Gastrocnemius medialis (tissue), 4 donors: ENCODE measurements around the gene RPGR. TPM values are rescaled to one million over a fixed set of nuclear protein-coding genes. Genes with fewer than 3 reads are reported as not detected.
A peak's percentile ranks its signal among the peaks of the same experiment; 100 is the strongest.

ENCODE experiments used
- ATAC-seq, 2 donors: fragments of 150-250 bp; one replicate each; pipeline ENCODE4 v1.9.1; 2016
- DNase-seq, 2 donors: peaks; one replicate each; pipeline ENCODE4 v3.0.0-alpha.2; 2019
- H3K27ac ChIP-seq, 4 donors: fragments of 200-600 bp; sonication (generic); 1 replicate in 1 of 4; 2 replicates in 3 of 4; pipeline ENCODE4 v1.5.1; 2016 to 2018; ENCODE audit warnings: mild to moderate bottlenecking in 2 of 4, moderate library complexity in 1 of 4
- H3K27me3 ChIP-seq, 3 donors: fragments of 200-600 bp; sonication (generic) in 2 of 3; 1 replicate in 1 of 3; 2 replicates in 2 of 3; pipeline versions ENCODE4 v1.5.1 to v1.6.0; 2016 to 2019; ENCODE audit warnings: mild to moderate bottlenecking in 1 of 3, moderate library complexity in 1 of 3
- H3K36me3 ChIP-seq, 2 donors: fragments of 200-600 bp; sonication (generic) in 1 of 2; one replicate each; pipeline ENCODE4 v1.5.1; 2017 to 2018
- H3K4me1 ChIP-seq, 2 donors: fragments of 200-600 bp; sonication (generic) in 1 of 2; one replicate each; pipeline ENCODE4 v1.5.1; 2016 to 2017; ENCODE audit warnings: mild to moderate bottlenecking in 2 of 2
- H3K4me3 ChIP-seq, 4 donors: fragments of 200-600 bp; sonication (generic) in 3 of 4; 1 replicate in 1 of 4; 2 replicates in 3 of 4; pipeline ENCODE4 v1.5.1; 2016 to 2019; ENCODE audit warnings: mild to moderate bottlenecking in 2 of 4
- H3K9me3 ChIP-seq, 3 donors: fragments of 200-600 bp; sonication (generic) in 2 of 3; 1 replicate in 1 of 3; 2 replicates in 2 of 3; pipeline ENCODE4 v1.5.1; 2016 to 2019
- CTCF ChIP-seq, 5 experiments: fragments of 450-650 bp in 3 of 5; fragments of 200-600 bp in 2 of 5; sonication (generic) in 2 of 5; IDR thresholded peaks in 4 of 5; conservative IDR thresholded peaks in 1 of 5; 1 replicate in 4 of 5; 2 replicates in 1 of 5; pipeline ENCODE4 v1.5.1; 2016 to 2019; ENCODE audit warnings: antibody characterized with exemption in 5 of 5, mild to moderate bottlenecking in 3 of 5, moderate library complexity in 3 of 5
- POLR2A ChIP-seq, 2 donors: fragments of 450-650 bp; IDR thresholded peaks; one replicate each; pipeline ENCODE4 v1.6.1; 2017; ENCODE audit warnings: antibody characterized with exemption in 2 of 2, mild to moderate bottlenecking in 2 of 2, moderate library complexity in 2 of 2
- in situ Hi-C, 4 donors: fragments of 200-750 bp; cut with MboI; loops; one replicate each; pipeline versions ENCODE4 v1.15.0 to v1.8.0; 2017; ENCODE audit warnings: low sequenced_read_pairs in 4 of 4
- intact Hi-C: fragments of 100-400 bp; cut with DNase I; formaldehyde crosslinking; loops from one replicate; pipeline ENCODE4 v1.15.1; 2023; ENCODE audit warnings: low total_unique reads
- total RNA-seq, 4 donors: library from RNA; depleted of rRNA; stranded (reverse); fragments of >200 nt; gene quantifications; one replicate each; pipeline versions ENCODE4 v1.1.0 to v1.2.3, GENCODE V29; 2016

The RPGR gene
- total RNA-seq, 4 donors from 2014 or later, result 10.5 to 28.7 (median 13.7) TPM

GRCh38 chrX:38304010-38304409, 23.3 kb downstream of the RPGR start:
- H3K9me3 ChIP-seq, result no peaks in the 10 kb centered on the region
- peak overlapping the region in 1 of 4 donors; percentile 71 for H3K27ac ChIP-seq
- H3K36me3 ChIP-seq, result peaks cover 0 to 5% of the 10 kb centered on the region in 2 donors
- H3K27me3 ChIP-seq, result no peaks in the 10 kb centered on the region
- TF ChIP-seq POLR2A (IDR thresholded peaks at IDR 0.05), result no peak
- TF ChIP-seq CTCF (IDR thresholded peaks at IDR 0.05 in 4 of 5, conservative IDR thresholded peaks at IDR 0.05 in 1 of 5), result peak in 1 of 5 experiments; percentile 17
- no peaks in the 10 kb centered on the region for H3K4me1 ChIP-seq
- in situ Hi-C loops, result no loop called here
- ATAC-seq (no peak), DNase-seq (no peak)
- H3K4me3 ChIP-seq, result no peak overlapping the region
- intact Hi-C loops, result no loop called here

- intact Hi-C loops (no loop called here), in situ Hi-C loops (no loop called here)
- Histone ChIP-seq H3K4me1 (no peaks in the 10 kb centered on the region), H3K27me3 (no peaks in the 10 kb centered on the region), H3K9me3 (no peaks in the 10 kb centered on the region), H3K4me3 (no peak overlapping the region), H3K27ac (no peak overlapping the region), H3K36me3 (peaks cover 0 to 13% of the 10 kb centered on the region in 2 donors)
- DNase-seq, result no peak
- no peak for ATAC-seq
- TF ChIP-seq CTCF (IDR thresholded peaks at IDR 0.05 in 4 of 5, conservative IDR thresholded peaks at IDR 0.05 in 1 of 5) (no peak), POLR2A (IDR thresholded peaks at IDR 0.05) (no peak)
These were observed 33.6 kb downstream of the RPGR start for GRCh38 chrX:38293741-38294140.

- no peaks in the 10 kb centered on the region for H3K4me1 ChIP-seq
- ATAC-seq (no peak), DNase-seq (no peak)
- TF ChIP-seq POLR2A (IDR thresholded peaks at IDR 0.05), result no peak
- TF ChIP-seq CTCF (IDR thresholded peaks at IDR 0.05 in 4 of 5, conservative IDR thresholded peaks at IDR 0.05 in 1 of 5), result no peak
- no peak overlapping the region for H3K4me3 ChIP-seq
- in situ Hi-C loops (no loop called here), intact Hi-C loops (no loop called here)
- H3K27ac ChIP-seq, result no peak overlapping the region
- H3K36me3 ChIP-seq, result no peaks in the 10 kb centered on the region
- H3K9me3 ChIP-seq, result no peaks in the 10 kb centered on the region
- no peaks in the 10 kb centered on the region for H3K27me3 ChIP-seq
These were observed 39.6 kb downstream of the RPGR start for GRCh38 chrX:38287674-38288073.

GRCh38 chrX:38285649-38286048, 41.7 kb downstream of the RPGR start:
- H3K27me3 ChIP-seq, result no peaks in the 10 kb centered on the region
- intact Hi-C loops, result no loop called here
- in situ Hi-C loops, result no loop called here
- no peak overlapping the region for H3K4me3 ChIP-seq
- H3K36me3 ChIP-seq, result no peaks in the 10 kb centered on the region
- no peak overlapping the region for H3K27ac ChIP-seq
- ATAC-seq (no peak), DNase-seq (no peak)
- H3K4me1 ChIP-seq, result no peaks in the 10 kb centered on the region
- TF ChIP-seq CTCF (IDR thresholded peaks at IDR 0.05 in 4 of 5, conservative IDR thresholded peaks at IDR 0.05 in 1 of 5) (no peak), POLR2A (IDR thresholded peaks at IDR 0.05) (no peak)
- no peaks in the 10 kb centered on the region for H3K9me3 ChIP-seq

GRCh38 chrX:38282049-38282448, 45.3 kb downstream of the RPGR start:
- TF ChIP-seq POLR2A (IDR thresholded peaks at IDR 0.05) (no peak), CTCF (IDR thresholded peaks at IDR 0.05 in 4 of 5, conservative IDR thresholded peaks at IDR 0.05 in 1 of 5) (no peak)
- H3K27me3 ChIP-seq, result no peaks in the 10 kb centered on the region
- ATAC-seq (no peak), DNase-seq (no peak)
- H3K4me3 ChIP-seq, result no peak overlapping the region
- no peak overlapping the region for H3K27ac ChIP-seq
- in situ Hi-C loops (no loop called here), intact Hi-C loops (no loop called here)
- no peaks in the 10 kb centered on the region for H3K4me1 ChIP-seq
- H3K36me3 ChIP-seq, result no peaks in the 10 kb centered on the region
- H3K9me3 ChIP-seq, result no peaks in the 10 kb centered on the region
